HG02642 (cell line): ENCODE measurements around the gene KRT36.

ENCODE experiments used
- ATAC-seq: cut with Tn5 transposase; IDR thresholded peaks from one replicate; pipeline ENCODE4 v1.9.1; 2021; ENCODE audit warnings: mild to moderate bottlenecking; ENCODE audit not compliant: unreplicated experiment, poor library complexity

Gene KRT36

GRCh38 chr17:41444640-41445039 lies 45.1 kb downstream of the KRT36 start:
- no peak for ATAC-seq

GRCh38 chr17:41444186-41444585 lies 45.5 kb downstream of the KRT36 start:
- no peak for ATAC-seq

- no peak for ATAC-seq
Observed at GRCh38 chr17:41442739-41443138, 47.0 kb downstream of the KRT36 start.

GRCh38 chr17:41440531-41441033 lies 49.1 kb downstream of the KRT36 start, which contains the start of gene KRT38:
KRT38 (minus strand) TSS chr17:41440983; CDS start chr17:41440921, 62 bp downstream.
- ATAC-seq, result no peak

- no peak for ATAC-seq
Observed at GRCh38 chr17:41439375-41439774, 50.3 kb downstream of the KRT36 start.

GRCh38 chr17:41437769-41438168 lies 51.9 kb downstream of the KRT36 start:
- no peak for ATAC-seq

- no peak for ATAC-seq
Observed at GRCh38 chr17:41437254-41437653, 52.5 kb downstream of the KRT36 start.
